ENCODE measurements around the gene CTRL.
"Not testable (repeated sequence)": the region's sequence is repeated elsewhere in the genome, so short reads cannot be mapped to it uniquely, and the experiment has no call there.

Gene CTRL

DNA sequence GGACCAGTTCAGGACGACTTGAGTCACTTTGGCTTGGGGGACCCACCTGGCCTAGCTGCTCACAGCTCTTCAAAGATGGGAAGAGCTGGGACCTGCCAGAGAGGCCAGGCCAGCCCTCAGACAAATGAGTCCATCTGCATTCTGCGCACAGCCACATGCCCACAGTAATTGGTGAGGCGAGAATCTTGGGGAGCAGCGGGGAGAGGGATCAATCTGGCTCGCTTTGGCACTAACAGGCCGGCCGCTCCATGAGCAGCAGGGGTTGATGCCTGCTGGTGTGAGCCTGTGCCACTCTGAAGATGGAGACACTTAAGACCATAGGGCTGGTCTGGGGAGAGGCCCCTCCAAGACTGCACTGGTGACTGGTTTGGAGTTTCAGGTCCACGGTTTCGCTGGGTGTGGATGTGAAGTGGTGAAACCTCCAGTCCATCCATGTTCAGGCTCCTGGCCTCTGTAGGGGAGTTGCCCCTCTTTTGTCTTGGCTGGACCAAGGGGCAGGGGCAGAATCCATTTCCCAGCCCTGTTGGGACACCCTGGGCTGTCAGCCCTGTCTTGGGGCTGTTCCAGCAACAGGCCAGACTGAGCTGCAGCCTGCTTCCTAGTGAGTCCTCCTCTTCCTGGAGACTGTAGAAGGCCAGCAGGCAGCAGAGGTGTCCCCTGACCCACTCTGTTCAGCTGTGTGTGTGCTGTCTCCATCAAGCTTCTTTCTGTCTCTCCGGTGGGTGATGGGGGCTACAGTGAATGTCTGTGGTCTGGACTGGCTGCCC is 7.3 kb downstream of the CTRL start:
- no peak for DNase-seq (ENCODE audit: low read depth in 1 of 2, low spot score in 1 of 2)

DNA sequence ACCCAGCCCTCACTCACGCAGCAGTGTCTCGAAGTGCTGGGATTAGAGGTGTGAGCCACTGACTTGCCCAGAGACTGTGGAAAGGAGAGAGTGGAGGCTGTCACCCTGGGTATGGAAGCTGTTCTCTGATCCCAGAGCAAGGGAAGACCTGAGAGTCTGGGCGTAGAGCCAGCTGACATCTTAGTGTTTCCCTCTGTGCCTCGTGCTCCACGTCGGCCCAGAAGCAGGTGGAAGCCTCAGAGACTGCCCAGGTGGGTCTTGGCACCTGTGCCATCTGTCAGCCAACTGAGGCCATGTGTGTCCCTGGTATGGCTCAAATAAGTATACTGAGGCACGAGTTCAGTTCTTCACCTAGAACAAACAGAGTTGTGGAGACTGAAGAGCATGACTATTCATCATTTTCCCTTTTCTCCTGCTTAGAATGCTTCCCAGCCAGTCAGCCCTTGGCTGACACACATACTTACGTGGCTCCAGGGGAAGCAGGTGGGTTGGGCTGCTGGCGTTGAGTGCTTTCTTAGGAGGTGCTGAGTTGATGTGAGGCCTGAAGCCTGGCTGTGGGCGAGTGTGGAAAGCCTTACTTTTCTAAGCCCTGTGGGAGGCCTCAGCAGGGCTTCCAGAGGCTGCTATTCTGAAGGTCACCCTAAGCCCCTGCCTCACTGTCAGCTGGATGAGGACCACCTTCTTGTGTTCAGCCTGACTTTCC is 8.1 kb downstream of the CTRL start:
- DNase-seq (ENCODE audit: low read depth in 1 of 2, low spot score in 1 of 2) = no peak

DNA sequence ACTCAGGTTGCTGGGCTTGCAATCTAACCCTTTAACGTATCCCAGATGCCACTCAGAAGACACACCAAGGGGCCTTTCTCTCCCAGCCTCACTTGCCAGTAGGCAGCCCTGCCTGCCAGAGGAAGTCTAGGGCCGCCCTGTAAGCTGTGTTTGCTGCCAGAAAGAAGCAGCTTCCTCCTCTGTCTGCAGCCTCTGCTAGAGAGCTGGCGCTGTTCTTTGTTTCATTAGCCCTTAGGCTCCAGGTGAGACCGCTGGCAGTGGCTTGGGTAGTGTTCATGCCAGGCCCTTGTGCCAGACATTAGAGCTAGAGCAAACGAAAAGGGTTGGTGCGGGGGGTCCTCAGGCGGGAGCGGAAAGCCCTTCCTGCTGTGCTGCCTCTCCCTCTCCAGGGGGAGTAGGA is 8.9 kb downstream of the CTRL start:
- DNase-seq (ENCODE audit: low read depth in 1 of 2, low spot score in 1 of 2) = no peak

DNA sequence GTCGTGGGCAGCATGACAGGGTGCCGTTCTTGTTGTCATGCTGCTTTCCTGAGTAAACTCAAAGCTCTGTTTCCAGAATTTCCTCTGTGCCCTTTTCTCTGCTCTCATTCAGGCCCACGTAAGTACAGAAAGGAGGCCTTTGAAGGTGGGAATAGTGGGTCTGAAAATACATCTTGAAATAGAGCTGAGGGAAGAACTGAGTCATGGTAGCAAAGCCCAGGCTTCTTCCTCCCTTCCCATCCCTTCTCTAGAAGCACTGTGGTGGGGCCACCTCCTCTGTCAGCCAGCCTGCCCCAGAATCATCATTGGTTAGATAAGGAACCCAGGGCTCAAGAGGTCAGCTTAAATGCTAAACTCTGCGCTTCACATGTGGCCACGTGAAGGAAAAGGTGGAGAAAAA is 9.4 kb downstream of the CTRL start:
- DNase-seq (ENCODE audit: low read depth in 1 of 2, low spot score in 1 of 2) = no peak

- DNase-seq (ENCODE audit: low read depth in 1 of 2, low spot score in 1 of 2) = no peak
These were observed 11.9 kb downstream of the CTRL start for GRCh38 chr16:67919622-67920221.

DNA sequence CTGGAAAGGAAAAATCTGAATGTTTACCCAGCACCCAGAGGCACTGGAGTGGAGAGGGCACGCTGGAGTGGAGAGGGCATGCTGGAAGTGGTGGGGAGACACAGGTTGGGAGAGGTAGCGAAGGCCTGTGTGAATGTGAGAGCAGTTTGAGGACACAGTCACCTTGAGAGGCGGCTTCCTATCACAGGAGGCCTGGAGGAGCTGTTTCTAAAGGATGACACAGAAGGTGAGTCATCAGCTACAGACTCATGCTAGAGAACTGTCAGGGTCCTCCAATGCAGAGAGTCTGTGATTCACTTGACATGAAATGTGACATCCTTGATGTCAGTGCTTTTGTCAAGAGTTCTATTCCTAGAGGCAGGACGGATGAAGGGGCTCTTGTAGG is 13.8 kb downstream of the CTRL start:
- no peak for DNase-seq (ENCODE audit: low read depth in 1 of 2, low spot score in 1 of 2)

DNA sequence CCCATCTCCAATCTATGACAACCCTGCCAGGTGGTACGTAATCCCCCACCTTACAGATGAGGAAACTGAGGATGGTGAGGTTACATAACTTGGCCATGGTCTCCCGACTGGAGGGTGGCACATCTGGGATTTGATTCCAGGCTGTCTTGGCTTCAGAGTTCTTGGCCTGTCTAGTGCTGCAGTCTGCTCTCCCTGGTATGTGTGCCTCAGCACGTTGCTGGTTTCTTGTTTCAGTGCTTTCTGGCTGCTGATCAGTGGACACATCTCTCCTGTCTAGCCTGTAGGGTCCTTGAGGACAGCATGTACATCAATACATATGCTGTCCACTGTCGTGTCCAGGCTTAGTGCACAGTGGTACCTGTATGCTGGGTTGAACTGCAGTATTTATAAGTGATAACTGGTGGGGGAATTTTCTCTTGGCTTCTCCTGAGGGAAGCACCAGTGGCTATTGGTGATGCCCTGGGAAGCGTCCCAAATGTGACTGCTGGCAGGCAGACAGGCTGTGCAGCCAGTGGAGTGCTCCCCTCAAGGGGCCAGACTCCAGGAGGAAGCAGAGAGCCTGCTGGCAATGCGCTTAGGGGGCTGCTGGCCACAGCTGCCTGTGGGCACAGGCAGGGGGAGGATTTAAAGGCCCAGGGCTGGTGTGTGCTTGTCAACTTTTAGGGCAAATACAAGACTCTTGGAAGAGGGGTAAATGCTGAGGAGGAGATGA is 14.4 kb downstream of the CTRL start:
- DNase-seq (ENCODE audit: low read depth in 1 of 2, low spot score in 1 of 2) = no peak

- DNase-seq (ENCODE audit: low read depth in 1 of 2, low spot score in 1 of 2) = no peak
These were observed 15.6 kb downstream of the CTRL start for GRCh38 chr16:67915831-67916723.

DNA sequence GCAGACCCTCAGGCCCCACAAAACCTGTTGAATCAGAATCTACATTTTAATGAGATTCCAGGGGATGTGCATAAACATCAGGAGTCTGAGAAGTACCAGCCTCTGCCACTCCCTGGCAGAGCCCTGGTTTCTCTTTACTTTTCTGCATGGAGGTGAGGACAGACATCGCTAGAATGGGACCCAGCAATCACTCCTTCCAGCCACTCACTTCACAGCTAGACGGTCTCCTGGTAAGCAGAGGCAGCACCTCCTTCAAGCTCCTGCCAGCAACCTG is 16.2 kb downstream of the CTRL start:
- not testable (repeated sequence) for DNase-seq (ENCODE audit: low read depth in 1 of 2, low spot score in 1 of 2)

DNA sequence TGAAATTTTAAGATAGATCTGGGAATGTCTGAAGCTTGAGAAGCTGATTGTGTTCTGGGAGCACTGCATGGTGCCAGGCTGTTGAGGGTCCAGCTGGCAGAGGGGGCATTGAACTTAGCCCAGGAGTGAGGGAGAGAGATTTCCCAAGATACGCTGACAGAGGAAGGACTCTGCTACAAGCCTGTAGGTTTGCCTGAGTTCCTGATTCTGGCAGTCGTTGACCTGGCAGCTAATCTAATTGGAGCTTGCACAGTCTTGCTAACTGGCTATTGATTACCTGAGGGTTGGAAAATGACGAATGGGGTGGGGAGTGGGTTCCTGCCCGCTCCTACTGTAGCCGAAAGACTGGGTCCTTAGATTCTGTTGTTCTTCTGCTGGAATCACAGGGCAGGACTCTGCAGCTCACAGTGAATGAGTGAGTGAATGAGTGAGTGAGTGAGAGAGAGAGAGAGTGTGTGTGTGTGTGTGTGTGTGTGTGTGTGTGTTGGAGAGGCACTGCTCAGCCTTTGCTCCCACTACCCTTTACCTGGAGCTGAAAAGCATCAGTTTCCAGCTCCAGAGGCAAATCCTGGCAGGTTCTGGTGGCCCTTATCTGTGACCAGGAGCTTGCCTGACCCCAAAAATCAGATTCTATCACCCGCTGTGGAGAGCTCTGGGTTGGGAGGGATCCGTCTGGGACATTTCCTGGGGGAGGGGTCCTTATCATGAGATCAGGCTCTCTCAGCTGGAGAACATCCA is 16.7 kb downstream of the CTRL start:
- no peak for DNase-seq (ENCODE audit: low read depth in 1 of 2, low spot score in 1 of 2)

GRCh38 chr16:67910158-67910557 is 21.5 kb downstream of the CTRL start:
- no peak for DNase-seq (ENCODE audit: low read depth in 1 of 2, low spot score in 1 of 2)

DNA sequence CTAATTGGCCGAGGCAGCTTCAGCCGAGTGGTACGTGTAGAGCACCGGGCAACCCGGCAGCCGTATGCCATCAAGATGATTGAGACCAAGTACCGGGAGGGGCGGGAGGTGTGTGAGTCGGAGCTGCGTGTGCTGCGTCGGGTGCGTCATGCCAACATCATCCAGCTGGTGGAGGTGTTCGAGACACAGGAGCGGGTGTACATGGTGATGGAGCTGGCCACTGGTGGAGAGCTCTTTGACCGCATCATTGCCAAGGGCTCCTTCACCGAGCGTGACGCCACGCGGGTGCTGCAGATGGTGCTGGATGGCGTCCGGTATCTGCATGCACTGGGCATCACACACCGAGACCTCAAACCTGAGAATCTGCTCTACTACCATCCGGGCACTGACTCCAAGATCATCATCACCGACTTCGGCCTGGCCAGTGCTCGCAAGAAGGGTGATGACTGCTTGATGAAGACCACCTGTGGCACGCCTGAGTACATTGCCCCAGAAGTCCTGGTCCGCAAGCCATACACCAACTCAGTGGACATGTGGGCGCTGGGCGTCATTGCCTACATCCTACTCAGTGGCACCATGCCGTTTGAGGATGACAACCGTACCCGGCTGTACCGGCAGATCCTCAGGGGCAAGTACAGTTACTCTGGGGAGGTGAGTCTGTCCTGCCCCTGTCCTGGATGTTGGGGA is 22.5 kb downstream of the CTRL start:
- DNase-seq (ENCODE audit: low read depth in 1 of 2, low spot score in 1 of 2) = no peak

GRCh38 chr16:67907397-67908180 is 24.1 kb downstream of the CTRL start:
- no peak for DNase-seq (ENCODE audit: low read depth in 1 of 2, low spot score in 1 of 2)

- no peak for DNase-seq (ENCODE audit: low read depth in 1 of 2, low spot score in 1 of 2)
These were observed 28.8 kb downstream of the CTRL start for GRCh38 chr16:67902831-67903230.

DNA sequence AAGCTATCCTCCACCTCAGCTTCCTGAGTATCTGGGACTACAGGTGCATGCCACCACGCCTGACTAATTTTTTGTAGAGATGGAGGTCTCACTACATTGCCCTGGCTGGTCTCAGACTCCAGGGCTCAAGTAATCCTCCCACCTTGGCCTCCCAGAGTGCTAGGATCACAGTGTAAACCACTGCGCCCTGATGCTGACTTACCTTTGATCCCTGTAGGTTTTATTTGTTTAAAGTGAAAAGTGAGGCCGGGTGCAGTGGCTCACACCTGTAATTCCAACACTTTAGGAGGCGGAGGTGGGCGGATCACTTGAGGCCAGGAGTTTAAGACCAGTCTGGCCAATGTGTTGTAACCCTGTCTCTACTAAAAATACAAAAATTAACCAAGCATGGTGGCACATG is 29.9 kb downstream of the CTRL start:
- no peak for DNase-seq (ENCODE audit: low read depth in 1 of 2, low spot score in 1 of 2)

DNA sequence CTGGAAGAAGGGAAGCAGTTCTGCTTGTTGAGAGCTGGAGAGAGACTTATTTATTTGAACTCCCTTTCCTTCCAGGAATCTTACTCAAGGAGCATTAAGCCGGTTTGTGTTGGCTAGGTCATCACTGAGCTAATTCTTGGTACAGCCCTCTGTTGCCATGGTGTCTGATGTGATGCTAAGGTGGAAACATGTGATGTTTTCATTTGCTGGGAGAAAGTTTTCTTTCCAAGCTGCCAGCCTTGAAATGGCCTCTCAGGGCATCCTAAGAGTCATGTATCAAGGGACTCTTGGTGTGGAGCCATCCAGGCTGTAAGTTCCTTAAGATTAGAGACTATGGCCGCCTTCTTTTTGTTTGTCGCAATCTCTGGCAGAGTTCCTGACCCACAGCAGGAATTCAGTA is 34.4 kb downstream of the CTRL start:
- DNase-seq (ENCODE audit: low read depth in 1 of 2, low spot score in 1 of 2) = no peak

DNA sequence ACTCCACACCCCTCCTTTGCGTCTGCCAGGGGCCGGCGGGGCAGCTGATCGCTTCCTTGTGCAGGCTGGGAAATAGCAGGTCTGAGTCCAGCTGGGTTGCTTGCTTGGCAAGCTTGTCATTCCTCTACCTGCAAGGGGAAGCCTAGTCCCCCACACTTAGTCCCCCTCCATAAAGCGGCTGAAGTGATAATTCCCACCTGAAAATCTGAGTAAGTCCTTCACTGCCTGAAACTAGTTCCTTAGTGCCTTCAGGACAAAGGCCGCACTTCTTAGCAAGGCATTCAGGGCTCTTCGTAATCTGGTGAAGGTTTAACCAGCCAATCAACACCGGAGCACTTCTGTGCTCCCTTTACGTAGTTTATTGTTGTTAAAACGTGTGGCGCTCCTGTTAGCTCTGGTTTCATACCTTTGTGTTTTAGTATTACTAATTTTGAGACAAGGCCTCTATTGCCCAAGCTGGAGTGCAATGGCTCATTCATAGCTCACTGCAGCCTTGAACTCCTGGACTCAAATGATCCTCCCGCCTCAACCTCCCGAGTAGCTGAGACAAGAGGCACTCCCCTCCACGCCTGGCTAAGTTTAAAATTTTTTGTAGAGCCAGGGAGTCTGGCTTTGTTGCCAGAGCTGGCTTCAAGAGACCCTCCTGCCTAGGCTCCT is 37.8 kb downstream of the CTRL start:
- no peak for DNase-seq (ENCODE audit: low read depth in 1 of 2, low spot score in 1 of 2)

GRCh38 chr16:67892899-67893742 is 38.5 kb downstream of the CTRL start, which contains the start of gene PSKH1:
TSS of gene PSKH1 (plus strand) at chr16:67893254. CDS start at chr16:67908750, 15,496 bp downstream.
- DNase-seq (ENCODE audit: low read depth in 1 of 2, low spot score in 1 of 2) = peak; percentile 82 to 90
